Cerebellar nuclear complex (tissue), 1 donor: ENCODE measurements around the gene DCUN1D3.
"Not testable (repeated sequence)": the region's sequence is repeated elsewhere in the genome, so short reads cannot be mapped to it uniquely, and the experiment has no call there.

Experiments
- DNase-seq, 2 experiments: peaks; one replicate each; lab custom pipeline; 2025; lab: John Stamatoyannopoulos, UW

The DCUN1D3 gene

DNA sequence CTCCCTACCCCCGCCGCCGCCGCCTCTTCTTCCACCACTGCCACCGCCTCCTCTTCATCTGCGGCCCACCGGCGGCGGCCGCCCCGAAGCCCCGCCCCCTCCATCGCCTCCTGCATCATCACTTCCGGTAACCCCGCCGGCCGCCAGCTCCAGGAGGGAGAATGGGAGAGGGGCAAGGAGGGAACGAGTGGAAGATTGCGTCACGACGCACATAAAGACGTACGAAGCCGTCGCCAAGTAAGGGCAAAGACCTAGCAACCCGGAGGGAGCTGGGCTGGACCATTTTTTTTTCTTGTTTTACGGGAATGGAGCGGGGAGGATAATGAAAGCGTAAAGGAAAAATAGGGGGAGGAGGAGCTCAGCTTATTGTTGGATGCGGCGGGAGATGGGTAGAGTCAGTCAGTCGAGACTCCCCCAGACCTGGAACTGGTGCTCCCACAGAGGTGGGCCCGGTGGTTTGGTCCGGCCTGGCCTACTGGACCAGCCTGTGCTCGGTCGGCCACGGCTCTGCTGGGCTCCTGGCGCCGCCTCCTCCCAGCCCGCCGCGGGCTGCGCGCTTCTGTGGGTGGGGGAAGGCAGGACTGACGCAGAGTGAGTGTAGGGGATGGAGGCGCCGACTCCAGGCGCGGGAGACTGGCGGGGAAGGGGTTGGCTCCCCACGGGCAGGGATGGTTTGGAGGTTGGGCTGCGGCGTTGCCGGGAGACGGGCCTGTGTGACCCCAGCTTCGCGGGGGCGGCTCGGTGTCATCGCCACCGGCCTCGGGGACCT lies at the start of gene DCUN1D3, which contains the start of gene LYRM1:
Gene DCUN1D3 (minus strand): TSS at position 60 of the 769 bp plus-strand sequence. CDS start 37,820 bp downstream, outside the sequence.
Gene LYRM1 (plus strand): TSS at position 473 of the 769 bp plus-strand sequence. CDS start 14,785 bp downstream, outside the sequence.
- peak; percentile 63 to 77 for DNase-seq

- DNase-seq, result no peak
Measured at GRCh38 chr16:20949660-20950059, 49.5 kb upstream of the DCUN1D3 start.

GRCh38 chr16:20948444-20948843 lies 48.3 kb upstream of the DCUN1D3 start:
- no peak for DNase-seq

DNA sequence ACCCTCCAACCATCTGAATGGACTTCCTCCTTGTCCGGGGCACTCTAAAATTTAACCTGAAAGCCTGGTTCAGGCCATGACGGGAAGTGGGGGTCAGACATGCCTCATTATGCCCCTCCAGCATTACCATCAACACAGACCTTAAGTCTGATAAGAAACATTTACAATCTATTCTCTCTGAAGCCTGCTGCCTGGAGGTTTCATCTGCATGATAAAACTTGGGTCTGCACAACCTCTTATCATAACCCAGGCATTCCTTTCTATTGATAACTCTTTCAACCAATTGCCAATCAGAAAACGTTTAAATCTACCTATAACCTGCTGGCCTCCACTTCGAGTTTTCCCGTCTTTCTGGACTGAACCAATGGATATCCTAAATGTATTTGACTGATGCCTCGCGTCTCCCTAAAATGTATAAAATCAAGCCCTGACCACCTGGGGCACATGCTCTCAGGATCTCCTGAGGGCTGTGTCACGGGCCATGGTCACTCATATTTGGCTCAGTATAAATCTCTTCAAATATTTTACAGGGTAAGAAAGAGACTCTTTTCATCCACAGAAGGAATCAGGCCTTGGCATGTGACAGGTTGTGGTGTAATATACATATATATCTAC lies 46.0 kb upstream of the DCUN1D3 start:
- DNase-seq, result no peak

DNA sequence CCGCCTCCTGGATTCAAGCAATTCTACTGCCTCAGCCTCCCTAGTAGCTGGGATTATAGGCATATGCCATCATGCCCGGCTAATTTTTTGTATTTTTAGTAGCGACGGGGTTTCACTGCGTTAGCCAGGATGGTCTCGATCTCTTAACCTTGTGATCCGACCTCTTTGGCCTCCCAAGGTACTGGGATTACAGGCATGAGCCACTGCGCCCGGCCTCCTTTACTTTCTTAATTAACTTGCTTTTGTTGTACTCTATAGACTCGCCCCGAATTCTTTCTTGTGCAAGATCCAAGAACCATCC lies 45.4 kb upstream of the DCUN1D3 start:
- DNase-seq, result not testable (repeated sequence)

DNA sequence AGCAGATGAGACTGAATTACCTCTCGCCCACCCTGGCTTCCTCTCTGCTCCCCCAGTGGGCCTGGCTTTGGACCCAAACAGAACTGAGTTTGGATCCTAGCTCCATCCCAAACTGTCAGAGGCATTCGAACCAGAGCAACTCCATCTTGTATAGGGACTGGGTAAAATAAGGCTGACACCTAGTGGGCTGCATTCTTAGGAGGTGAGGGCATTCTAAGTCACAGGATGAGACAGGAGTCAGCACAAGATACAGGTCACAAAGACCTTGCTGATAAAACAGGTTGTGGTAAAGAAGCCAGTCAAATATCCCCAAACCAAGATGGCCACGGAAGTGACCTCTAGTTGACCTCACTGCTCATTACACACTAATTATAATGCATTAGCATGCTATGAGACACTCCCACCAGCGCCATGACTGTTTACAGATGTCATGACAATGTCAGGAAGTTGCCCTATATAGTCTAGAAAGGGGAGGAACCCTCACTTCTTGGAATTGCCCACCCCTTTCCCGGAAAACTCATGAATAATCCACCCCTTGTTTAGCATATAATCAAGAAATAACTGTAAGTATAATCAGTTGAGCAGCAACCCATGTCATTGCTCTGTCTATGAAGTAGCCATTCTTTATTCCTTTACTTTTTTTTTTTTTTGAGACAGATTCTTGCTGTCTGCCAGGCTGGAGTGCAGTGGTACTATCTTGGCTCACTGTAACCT lies 44.9 kb upstream of the DCUN1D3 start:
- DNase-seq, result no peak

DNA sequence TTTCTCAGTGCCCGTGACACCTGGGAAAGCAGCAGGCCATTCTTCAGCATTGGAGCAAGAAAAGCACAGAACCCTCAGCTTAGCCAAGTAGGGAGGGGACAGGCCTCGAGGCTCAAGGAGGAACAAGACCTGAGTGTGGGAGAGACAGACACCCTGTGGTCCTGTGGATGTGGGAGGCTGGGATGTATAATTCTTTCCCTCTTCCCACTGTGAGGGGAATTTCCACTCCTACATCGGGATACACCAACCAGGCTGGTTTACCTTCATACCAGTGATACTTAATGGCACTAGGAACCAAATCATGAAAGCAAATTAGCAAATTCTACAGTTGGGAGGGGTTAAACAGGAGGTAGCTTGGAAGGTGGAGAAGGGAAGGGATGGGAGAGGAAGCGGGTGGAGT lies 42.1 kb upstream of the DCUN1D3 start:
- DNase-seq, result no peak

DNA sequence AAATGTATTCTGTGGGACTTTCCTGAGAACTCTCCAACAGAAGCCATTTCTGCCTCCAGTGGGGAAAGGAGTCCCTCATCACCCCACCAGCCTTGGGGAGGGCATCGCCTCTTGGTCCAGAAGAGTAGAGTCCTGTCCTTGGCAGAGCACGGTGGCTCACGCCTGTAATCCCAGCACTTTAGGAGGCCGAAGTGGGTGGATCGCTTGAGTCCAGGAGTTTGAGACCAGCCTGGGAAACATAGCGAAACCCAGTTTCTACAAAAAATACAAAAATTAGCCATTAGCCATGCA lies 41.4 kb upstream of the DCUN1D3 start:
- DNase-seq, result no peak

DNA sequence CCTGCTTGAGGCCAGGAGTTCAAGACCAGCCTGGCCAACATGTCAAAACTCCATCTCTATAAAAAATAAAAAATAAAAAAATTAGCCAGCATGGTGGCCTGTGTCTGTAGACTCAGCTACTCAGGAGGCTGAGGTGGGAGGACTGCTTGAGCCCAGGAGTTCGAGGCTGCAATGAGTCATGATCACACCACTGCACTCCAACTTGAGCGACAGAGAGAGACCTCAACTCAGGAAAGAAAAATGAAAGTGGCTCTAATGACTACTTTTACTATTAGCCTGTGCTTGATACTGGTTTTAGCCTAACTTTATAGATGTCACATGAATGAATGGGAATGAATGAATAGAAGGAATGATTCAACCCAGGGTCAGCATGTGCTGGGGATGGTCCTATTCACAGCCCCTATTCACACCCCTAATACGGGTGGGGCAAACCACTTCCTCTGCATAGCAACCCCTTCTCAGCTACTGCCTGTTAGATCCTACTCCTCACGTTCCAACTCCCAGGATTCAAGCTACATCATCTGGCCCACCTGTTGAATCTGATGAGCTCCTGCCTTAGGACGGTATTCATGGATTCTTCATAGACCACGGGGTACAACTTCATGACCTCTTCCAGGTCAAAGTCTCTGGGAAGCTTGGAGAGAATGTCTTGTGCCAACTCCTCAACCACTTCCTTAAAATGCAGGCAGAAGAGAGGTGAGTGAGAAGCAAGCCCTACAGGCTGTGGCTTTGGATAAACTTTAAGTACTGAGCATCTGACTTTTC lies 40.9 kb upstream of the DCUN1D3 start:
- no peak for DNase-seq

GRCh38 chr16:20939611-20940010 lies 39.5 kb upstream of the DCUN1D3 start:
- no peak for DNase-seq

DNA sequence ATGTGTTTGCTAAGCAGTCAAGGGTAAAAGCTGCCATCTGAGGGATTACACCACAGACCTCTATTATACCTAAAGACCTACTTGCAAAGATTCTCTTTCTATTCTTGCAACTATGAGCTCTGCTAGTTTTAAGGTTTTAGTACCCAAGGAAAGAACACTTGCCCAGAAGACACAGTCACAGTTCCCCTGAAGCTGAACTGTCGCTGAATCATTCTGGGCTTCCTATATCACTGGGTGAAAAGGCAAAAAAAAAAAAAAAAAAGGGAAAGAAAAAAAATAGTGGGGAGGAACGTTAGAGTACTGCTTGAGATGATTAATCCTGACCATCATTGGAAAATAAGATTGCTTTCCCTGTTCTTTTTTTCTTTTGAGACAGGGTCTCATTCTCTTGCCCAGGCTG lies 38.3 kb upstream of the DCUN1D3 start:
- no peak for DNase-seq

DNA sequence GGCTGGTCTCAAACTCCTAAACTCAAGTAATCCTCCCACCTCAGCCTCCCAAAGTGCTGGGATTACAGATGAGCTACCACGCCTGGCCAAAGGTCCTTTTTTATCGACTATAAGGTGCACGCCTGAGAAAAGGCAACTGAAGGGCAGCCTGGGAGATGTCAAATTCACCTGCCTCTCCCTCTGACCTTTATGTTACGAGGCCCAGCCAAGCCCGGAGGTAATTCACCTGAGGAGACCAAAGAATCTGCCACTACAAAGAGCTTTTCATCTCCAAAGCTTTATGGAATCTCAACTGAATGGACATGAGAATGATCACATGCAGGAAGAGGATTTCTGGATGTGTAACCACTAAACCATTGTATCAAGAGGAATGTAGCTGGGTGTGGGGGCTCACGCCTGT lies 37.6 kb upstream of the DCUN1D3 start:
- no peak for DNase-seq

DNA sequence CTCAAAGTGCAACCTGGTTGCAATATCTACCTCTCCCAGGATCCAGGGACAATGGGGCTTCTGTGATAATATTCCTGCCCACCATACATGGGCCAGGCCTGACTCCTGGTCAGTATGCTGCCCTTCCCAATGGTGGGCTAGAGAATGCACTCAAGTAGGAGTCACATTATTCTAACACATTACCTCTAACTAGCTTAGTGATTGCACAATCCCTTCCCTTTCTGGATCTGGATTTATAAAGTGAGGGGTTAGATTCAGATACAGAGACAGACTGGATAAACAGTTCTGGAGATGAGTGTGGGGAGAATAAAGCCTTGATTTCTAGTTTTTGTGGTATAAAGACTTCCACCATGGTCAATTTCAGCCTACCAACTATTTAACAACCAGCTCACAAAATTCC lies 33.4 kb upstream of the DCUN1D3 start:
- no peak for DNase-seq

GRCh38 chr16:20931066-20931600 lies 31.0 kb upstream of the DCUN1D3 start:
- no peak for DNase-seq

DNA sequence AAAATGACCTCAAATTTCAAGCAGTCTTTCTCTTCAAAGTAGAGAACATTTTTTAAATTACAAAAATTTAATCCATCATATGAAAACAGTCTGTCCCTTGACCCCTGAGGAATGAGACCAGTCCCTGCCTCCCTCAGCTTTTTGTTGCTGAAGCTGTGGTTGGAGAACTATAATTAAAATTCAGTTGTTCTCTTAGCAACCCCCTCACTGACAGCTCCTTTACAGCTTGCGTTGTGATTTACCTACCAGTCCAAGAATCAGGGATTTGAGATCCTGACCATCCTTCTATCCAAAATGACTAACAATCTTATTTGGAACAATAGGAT lies 30.2 kb upstream of the DCUN1D3 start:
- no peak for DNase-seq

DNA sequence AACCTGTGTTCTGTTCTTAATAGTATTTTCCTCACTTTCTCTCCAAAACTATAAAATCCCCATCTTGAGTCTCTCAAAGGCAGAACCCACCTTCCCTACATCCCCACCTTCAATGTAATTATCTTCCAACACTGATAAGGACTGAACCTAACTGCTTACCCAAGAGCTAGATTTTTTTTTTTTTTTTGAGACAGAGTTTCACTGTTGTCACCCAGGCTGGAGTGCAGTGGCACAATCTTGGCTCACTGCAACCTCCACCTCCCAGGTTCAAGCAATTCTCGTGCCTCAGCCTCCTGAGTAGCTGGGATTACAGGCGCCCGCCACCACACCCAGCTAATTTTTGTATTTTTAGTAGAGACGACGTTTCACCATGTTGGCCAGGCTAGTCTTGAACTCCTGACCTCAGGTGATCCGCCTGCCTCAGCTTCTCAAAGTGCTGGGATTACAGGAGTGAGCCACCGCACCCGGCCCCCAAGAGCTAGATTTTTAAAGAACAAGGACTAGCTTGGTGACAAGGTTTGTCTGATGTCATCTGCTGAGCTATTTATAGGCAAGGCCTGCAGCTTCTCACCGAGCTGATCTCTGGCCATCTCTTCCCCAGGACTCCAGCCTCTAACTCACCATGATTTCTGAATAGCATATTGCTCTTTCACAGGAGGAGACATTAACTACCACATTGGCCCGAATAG lies 29.7 kb upstream of the DCUN1D3 start:
- DNase-seq, result peak; percentile 68 to 86

DNA sequence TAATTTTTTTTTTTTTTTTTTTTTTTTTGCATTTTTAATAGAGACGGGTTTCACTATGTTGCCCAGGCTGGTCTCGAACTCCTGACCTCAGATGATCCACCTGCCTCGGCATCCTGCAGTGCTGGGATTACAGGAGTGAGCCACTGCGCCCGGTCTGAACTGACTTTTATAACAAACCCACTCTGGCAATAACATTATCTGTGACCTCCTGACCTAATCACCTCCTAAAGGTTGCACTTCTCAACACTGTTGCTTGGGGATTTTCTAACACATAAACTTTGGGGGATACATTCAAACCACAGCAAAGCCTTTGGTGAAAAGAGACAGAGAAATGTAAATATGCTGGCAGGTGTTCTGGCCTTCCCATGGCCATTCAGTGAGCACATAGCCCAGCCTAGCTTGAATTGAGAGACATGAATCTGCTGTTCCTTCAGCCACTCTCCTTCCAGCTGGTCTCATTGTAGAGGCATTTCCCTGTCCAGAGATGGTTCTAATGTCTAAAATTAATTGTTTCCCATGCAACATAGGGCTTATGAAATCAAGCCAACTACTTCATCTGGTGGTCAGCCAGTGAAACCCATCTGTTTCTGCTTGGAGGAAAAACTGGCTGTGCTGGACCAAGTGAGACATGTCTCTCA lies 28.7 kb upstream of the DCUN1D3 start:
- peak; percentile 39 to 80 for DNase-seq

DNA sequence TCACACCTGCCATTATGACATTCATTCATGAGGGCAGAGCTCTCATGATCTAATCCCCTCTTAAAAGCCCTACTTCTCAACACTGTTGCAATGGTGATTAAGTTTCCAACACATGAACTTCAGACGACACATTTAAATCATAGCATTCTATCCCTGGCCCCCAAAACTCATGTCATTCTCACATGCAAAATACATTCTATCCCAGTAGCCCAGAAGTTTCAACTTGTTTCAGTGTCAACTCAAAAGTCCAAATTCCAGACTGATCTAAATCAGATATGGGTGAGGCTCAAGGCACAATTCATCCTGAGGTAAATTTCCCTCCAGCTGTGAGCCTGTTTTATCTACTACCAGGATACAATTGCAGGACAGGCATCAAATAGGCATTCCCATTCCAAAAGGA lies 25.6 kb upstream of the DCUN1D3 start:
- no peak for DNase-seq

DNA sequence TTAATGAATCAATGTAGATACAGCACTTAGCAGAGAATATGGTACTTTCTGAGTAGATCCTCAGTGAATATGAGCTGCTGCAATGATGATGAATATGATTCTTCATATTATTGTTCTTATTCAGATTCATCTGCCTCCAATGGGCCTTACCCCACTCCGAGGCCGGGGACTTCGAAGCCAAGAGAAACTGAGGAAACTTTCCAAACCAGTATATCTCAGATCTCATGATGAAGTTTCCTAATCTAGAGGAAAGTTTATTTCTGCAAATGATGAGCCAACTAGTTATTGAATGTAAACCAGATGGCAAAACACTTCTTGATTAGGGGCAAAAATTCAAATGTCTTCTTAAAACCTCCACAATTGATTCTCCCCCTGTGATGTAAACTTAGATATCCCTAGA lies 23.7 kb upstream of the DCUN1D3 start:
- DNase-seq, result no peak

GRCh38 chr16:20920799-20921198 lies 20.6 kb upstream of the DCUN1D3 start:
- no peak for DNase-seq

- no peak for DNase-seq
Measured at GRCh38 chr16:20920091-20920490, 19.9 kb upstream of the DCUN1D3 start.
